Stomach (tissue), 4 donors: ENCODE measurements around the gene UGT1A8.

Source experiments
- CTCF ChIP-seq, 7 experiments: fragments of 450-650 bp in 4 of 7; fragments of 200-600 bp in 3 of 7; sonication (generic) in 3 of 7; IDR thresholded peaks; one replicate each; pipeline ENCODE4 v1.5.1; 2016 to 2019; ENCODE audit warnings: antibody characterized with exemption in 7 of 7, control low read depth in 2 of 7, mild to moderate bottlenecking in 1 of 7
- POLR2A ChIP-seq, 4 donors: fragments of 450-650 bp; IDR thresholded peaks; one replicate each; pipeline ENCODE4 v1.6.1; 2016; ENCODE audit warnings: antibody characterized with exemption in 4 of 4, control low read depth in 2 of 4, mild to moderate bottlenecking in 1 of 4, moderate library complexity in 1 of 4

- TF ChIP-seq POLR2A (IDR thresholded peaks at IDR 0.05) (no peak), CTCF (IDR thresholded peaks at IDR 0.05) (no peak)
These were observed 70.9 kb downstream of the UGT1A8 start for GRCh38 chr2:233688341-233688740.
